DLD1 (cell line): Measurements from ENCODE around the gene SLC25A33.

Source experiments
- in situ Hi-C: cut with HindIII; loops from 2 replicates; pipeline ENCODE4 v1.10.0; 2017; ENCODE audit warnings: low sequenced_read_pairs

SLC25A33 gene

GRCh38 chr1:9599741-9600140 is 60.5 kb downstream of the SLC25A33 start:
- in situ Hi-C loops: no loop called here

DNA sequence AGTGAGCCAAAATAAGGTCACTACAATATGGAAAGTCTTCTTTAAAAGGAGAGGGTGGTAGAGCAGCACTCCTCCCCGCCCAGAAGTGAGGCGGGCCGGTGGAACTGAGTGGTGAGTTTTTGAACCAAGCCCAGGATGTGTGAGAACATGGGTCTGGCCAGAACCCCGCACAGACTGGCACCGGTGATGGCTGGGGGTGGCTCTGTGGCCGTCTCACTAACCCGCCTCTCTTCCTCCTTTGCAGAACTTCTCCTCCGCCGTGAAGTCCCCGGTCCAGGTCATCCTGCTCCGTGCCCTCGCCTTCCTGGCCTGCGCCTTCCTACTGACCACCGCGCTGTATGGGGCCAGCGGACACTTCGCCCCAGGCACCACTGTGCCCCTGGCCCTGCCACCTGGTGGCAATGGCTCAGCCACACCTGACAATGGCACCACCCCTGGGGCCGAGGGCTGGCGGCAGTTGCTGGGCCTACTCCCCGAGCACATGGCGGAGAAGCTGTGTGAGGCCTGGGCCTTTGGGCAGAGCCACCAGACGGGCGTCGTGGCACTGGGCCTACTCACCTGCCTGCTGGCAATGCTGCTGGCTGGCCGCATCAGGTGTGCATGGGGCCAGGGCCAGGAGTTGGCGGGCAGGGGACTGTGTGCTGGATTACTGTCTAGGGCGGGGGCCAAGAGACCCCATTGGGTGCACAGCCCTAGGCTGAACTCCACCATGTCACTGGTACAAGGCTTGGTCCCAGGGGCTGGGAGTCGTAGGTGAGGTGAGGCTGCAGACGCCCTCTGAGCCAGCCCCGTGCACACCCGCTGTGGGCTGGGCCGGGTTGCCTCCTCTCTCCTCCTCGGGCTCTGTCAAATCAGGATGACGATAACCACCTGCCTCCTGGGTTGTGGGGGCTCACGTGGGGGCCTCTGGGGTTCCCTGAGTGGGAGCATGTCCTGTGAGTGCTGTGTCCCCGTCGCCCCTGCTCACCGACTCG is 61.9 kb downstream of the SLC25A33 start:
- in situ Hi-C loops: no loop called here

DNA sequence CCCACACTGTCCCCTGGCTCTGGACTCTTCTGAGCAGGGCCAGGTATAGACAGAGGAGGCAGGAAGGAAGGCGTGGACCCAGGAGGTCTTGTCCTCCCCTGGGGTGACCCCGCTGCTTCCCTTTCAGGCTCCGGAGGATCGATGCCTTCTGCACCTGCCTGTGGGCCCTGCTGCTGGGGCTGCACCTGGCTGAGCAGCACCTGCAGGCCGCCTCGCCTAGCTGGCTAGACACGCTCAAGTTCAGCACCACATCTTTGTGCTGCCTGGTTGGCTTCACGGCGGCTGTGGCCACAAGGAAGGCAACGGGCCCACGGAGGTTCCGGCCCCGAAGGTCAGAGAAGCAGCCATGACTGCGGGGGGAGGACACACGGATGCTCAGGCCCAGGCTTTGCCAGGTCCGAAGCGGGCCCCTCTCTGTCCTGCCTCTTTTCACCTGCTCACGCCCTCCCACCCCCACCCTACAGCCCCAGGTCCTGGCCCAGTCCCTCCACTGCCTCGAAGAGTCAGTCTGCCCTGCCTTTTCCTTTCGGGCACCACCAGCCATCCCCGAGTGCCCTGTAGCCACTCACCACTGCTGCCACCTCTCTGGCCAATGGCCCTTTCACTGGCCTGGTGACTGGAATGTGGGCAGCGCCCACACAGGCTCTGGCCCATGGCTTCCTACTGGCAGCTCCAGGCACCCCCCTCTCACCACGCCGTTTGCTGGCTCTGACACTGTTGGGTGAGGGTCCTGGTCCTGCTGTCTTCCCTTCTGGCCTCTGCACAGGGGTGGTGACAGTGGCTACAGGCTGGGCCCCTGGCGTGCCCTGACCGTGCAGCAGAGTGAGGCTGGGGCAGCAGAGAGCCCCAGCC is 62.9 kb downstream of the SLC25A33 start:
- in situ Hi-C loops: no loop called here

- in situ Hi-C loops: no loop called here
Observed at GRCh38 chr1:9602794-9603167, 63.5 kb downstream of the SLC25A33 start.

- in situ Hi-C loops: no loop called here
Observed at GRCh38 chr1:9603307-9603706, 64.0 kb downstream of the SLC25A33 start.

GRCh38 chr1:9603766-9604753 is 64.8 kb downstream of the SLC25A33 start:
- in situ Hi-C loops: no loop called here

GRCh38 chr1:9604836-9605235 is 65.6 kb downstream of the SLC25A33 start:
- in situ Hi-C loops: no loop called here

- in situ Hi-C loops: no loop called here
Observed at GRCh38 chr1:9605946-9606455, 66.7 kb downstream of the SLC25A33 start.

- in situ Hi-C loops: no loop called here
Observed at GRCh38 chr1:9606458-9606857, 67.2 kb downstream of the SLC25A33 start.

DNA sequence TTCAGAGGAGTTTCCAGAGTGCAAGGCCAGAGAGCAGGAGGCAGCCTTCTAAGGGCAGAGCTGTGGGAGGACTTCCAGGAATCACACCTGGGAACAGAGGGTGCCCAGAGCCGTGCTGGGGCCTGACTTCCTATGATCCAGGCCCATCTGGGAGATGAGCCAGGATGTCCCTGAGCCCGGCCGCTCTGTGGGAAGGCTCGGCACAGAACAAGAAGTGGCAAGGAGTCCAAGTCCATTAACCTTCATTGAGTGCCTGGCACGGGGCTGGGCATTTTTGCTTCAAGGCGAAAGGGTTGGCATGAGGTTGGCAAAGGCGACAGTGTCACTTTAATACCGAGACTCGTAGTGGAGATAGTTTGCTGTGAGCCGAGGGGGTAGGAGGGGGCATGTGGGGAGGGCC is 67.7 kb downstream of the SLC25A33 start:
- in situ Hi-C loops: no loop called here

DNA sequence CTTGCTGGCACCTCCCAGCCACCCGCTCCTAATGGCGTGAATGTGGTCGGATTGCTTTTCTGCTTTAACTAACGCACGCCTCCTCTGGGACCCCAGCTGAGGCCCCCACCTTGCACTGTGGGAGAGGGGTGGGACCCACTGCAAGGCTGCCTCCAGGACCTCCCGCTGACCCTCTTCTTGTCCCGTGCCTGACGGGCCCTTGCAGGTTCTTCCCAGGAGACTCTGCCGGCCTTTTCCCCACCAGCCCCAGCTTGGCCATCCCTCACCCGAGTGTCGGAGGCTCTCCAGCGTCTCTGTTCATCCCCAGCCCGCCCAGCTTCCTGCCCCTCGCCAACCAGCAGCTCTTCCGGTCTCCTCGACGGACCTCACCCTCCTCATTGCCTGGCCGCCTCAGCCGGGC is 68.1 kb downstream of the SLC25A33 start:
- in situ Hi-C loops: no loop called here

GRCh38 chr1:9609998-9610397 is 70.7 kb downstream of the SLC25A33 start:
- in situ Hi-C loops: no loop called here

DNA sequence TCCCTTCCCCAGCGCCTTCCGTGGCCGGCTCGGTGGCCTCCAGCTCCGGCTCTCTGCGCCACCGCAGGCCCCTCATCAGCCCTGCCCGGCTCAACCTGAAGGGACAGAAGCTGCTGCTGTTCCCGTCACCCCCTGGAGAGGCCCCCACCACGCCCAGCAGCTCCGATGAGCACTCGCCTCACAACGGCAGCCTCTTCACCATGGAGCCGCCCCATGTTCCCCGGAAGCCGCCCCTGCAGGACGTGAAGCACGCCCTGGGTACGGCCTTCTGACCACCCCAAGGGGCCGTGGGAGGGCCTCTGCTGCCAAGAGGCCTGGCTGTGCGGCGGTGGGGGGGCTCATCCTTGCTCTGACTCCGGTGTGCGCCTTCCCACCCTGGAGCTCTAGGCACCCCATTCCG is 71.3 kb downstream of the SLC25A33 start:
- in situ Hi-C loops: no loop called here

GRCh38 chr1:9611716-9612115 is 72.5 kb downstream of the SLC25A33 start:
- in situ Hi-C loops: no loop called here

DNA sequence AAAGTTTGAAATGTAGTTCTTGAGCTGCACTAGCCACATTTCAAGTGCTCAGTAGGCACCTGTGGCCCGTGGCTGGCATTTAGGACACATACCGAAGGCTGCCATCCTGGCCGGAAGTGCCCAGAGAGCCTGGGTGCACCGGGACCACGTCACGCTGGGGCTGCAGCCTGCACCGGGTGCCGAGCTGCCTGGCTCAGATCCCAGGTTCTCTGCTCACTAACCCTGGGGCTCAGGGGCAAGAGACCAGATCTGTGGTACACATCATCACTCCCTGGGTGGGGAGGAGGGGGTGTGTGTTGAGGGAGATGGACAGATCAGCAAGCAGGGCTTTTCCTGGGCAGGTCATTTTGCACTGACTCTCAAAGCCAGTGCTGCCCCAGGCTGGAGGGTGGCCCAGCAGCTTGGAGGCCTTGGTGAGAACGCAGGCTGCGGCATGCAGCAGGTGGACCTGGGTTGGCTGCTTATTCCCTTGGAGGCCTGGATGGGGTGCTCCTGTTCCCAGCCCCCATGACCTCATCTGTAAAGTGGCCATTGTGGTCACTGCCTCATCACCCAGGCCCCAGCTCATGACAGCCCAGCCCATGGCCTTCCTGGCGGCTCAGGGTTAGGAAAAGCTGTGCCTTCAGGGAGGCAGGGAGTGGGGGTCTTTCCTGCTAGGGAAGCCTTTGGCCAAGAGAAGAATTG is 73.0 kb downstream of the SLC25A33 start:
- in situ Hi-C loops: no loop called here

- in situ Hi-C loops: no loop called here
Observed at GRCh38 chr1:9612871-9613624, 73.8 kb downstream of the SLC25A33 start.

DNA sequence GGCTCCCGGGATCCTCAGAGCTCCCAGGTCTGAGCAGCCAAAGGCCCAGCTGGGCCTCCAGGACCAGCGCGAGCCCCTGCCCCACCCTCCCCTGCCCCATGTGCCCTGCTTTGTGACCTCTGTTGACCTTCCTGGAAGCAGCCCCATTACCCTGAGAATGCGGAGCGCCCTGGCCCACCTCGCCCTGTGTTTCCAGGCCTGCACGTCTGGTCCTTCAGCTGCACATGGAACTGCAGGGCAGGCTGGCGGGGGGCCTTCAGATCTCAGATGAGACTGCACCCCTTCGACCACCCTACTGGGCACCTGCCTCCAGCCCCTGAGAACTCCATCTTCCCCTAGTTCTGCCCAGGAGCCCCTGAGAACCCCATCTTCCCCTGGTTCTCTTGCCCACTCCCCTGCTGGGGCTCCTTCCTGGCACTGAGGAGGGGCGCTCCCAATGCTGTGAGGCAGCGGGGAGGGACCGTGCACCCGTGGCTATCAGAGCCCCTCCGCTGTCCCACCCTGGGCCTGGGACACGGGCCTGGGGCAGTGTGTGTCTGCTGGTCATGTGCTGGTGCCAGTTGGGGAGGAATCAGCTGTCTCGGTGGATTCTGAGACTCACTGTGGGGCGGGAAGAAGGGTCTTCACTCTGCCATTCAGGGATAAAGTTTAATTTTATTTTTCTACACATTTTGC is 74.5 kb downstream of the SLC25A33 start:
- in situ Hi-C loops: no loop called here

- in situ Hi-C loops: no loop called here
Observed at GRCh38 chr1:9615316-9616063, 76.2 kb downstream of the SLC25A33 start.
